Astrocyte (in vitro differentiated cells and primary cell): ENCODE measurements around the gene EZH1.

ENCODE experiments used
- EZH2 ChIP-seq: IDR thresholded peaks from 2 replicates; pipeline ENCODE4 v1.6.1; 2012; ENCODE audit warnings: mild to moderate bottlenecking, low read length, inconsistent platforms; ENCODE audit not compliant: insufficient read depth
- TF ChIP-seq, protein P1 (sequence below): IDR thresholded peaks from 2 replicates; pipeline ENCODE4 v1.5.1; 2011; ENCODE audit warnings: low read depth, mild to moderate bottlenecking, inconsistent platforms, low read length, moderate library complexity; ENCODE audit not compliant: insufficient read depth

DNA sequence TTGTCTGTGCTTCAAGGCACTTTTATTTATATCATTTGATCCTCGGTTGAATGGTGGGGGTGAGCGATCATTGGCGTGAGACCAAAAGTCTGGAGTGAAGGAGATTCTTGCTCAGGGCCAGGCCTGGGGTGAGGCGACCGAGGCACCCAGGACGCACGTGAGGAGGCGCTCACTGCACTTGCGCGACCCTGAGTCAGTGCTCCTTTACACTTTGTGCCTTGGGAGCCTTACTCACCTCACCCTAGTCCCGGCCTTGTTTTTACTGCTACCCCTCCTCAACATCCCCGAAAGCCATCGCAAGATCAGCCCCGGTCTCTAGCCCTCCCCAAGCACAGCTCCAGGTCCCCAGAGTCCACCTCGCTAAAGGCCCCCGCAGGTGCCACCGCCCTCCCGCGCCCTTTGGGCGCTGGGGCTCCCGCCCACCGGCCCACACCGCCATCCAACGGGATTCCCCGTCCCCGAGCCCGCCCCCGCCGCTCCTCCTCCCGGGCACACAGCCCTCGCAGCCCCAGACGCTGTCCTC, 496 bp downstream of the EZH1 start:
- TF ChIP-seq, protein P1, sequence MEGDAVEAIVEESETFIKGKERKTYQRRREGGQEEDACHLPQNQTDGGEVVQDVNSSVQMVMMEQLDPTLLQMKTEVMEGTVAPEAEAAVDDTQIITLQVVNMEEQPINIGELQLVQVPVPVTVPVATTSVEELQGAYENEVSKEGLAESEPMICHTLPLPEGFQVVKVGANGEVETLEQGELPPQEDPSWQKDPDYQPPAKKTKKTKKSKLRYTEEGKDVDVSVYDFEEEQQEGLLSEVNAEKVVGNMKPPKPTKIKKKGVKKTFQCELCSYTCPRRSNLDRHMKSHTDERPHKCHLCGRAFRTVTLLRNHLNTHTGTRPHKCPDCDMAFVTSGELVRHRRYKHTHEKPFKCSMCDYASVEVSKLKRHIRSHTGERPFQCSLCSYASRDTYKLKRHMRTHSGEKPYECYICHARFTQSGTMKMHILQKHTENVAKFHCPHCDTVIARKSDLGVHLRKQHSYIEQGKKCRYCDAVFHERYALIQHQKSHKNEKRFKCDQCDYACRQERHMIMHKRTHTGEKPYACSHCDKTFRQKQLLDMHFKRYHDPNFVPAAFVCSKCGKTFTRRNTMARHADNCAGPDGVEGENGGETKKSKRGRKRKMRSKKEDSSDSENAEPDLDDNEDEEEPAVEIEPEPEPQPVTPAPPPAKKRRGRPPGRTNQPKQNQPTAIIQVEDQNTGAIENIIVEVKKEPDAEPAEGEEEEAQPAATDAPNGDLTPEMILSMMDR, result no peak
- no peak for TF ChIP-seq EZH2
